AG20443 (cell line): ENCODE data around the gene AP1G2.

Experiments
- DNase-seq: peaks from one replicate; pipeline ENCODE4 v3.0.0; 2012; ENCODE audit warnings: low spot score, mixed read lengths

AP1G2 gene

DNA sequence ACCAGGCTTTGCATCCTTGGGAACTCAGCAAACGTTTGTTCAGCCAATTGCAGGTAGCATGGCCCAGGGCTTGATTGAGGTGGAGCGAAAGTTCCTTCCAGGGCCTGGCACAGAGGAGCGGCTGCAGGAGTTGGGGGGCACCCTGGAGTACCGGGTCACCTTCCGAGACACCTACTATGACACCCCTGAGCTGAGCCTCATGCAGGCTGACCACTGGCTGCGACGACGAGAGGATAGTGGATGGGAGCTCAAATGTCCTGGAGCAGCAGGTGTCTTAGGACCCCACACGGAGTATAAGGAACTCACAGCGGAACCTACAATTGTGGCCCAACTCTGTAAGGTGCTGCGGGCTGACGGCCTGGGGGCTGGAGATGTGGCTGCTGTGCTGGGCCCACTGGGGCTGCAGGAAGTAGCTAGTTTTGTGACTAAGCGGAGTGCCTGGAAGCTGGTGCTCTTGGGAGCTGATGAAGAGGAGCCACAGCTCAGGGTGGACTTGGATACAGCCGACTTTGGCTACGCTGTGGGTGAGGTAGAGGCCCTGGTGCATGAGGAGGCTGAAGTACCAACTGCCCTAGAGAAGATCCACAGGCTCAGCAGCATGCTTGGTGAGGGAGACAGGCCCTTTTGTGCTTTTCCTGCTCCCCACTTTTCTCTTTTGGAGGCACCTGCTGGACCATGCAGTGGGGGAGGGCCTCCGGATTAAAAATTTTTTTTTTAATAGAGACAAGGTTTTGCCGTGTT, 10.7 kb downstream of the AP1G2 start:
- DNase-seq, result no peak

DNA sequence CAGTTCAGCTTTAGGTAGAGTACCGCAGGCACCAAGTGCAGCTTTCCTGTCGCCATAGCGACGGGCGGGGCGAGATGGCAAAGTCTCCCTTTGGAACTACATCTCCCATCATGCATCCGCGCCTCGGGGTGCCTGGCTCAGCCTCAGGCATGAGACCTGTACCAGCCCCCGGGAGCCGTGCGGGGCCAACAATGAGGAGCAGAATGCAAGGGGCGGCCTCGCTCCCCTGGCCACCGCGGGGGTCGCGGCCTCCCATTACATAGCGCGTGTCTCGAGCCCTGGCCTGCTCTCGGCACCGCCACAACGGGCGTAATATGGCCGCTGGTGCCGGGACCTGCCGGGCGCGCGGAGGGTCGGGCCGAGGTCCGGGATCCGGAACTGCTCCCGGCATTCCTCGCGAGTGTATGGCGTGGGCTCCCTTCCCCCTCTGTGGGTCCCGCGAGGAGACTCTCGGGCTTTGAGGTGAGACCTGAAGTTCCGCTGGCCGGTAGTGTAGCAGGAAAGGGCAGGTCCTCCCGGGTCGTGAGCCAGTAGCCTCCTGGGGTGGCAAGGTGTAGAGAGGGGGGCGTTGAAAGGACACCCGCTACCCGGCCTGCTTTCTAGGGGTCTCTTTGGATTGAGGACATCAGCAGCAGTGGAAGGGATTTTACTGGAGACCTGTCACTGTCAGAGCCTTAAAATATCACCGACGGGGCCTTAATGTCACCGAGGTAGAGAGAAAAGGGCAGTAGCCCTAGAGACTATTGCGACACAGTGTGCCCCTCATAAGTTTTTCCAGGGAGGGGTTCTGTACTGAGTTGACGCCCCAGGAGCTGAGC, 11.5 kb downstream of the AP1G2 start, which contains the start of gene THTPA:
Gene THTPA (plus strand): TSS at position 390 of the 818 bp plus-strand sequence. CDS start 487 bp downstream, outside the sequence.
- peak; percentile 96 for DNase-seq

DNA sequence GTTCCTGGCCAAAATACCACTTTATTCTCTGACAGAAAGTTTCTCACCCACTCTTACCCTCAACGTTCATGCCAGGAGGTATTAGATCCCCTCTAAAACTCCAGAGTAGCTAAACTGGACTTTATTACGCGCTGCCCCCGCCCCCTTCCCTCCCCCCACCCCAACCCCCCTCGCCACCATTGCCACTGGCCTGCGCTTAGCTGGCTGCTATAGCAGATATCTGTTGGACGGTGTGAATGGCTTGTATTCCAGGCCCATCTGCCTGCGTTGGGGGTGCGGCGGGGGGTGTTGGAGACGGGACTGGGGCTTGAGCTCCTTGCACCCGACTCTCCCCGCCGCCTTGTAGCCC, 12.1 kb downstream of the AP1G2 start:
- DNase-seq, result no peak

GRCh38 chr14:23551266-23552028, 16.1 kb downstream of the AP1G2 start, which contains the start of gene ZFHX2:
TSS of gene ZFHX2 (minus strand) at chr14:23551765. CDS start at chr14:23535325, 16,440 bp downstream.
- DNase-seq, result peak; percentile 81

DNA sequence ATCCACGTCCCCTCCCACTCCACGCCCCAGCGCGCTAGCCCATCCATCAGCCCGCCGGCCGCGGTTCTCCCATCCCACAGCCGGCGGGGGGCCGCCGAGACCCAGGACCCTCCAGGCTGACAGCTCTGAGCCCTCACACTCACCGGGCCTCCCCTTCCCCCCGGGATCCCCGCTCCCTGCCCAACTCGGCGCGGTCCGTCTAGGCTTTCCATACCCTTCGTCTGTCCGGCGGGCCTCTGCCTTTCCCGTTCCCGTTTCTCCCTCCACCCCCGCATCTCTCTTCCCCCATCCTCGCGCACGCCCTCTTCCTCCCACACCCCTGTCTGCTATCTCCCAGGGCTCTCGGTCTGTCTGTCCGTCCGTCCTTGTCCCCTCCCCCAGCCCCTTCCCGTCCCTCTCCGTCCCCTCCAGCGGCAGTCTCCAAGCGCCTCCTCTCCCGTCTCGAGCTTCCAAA, 16.8 kb downstream of the AP1G2 start:
- peak; percentile 35 for DNase-seq

GRCh38 chr14:23550131-23550811, 17.3 kb downstream of the AP1G2 start:
- DNase-seq, result no peak

GRCh38 chr14:23548351-23549318, 19.0 kb downstream of the AP1G2 start:
- DNase-seq, result peak; percentile 46

GRCh38 chr14:23547924-23548323, 19.7 kb downstream of the AP1G2 start:
- no peak for DNase-seq

GRCh38 chr14:23546450-23547035, 21.0 kb downstream of the AP1G2 start:
- DNase-seq, result no peak

- DNase-seq, result no peak
These were observed 21.7 kb downstream of the AP1G2 start for GRCh38 chr14:23545740-23546365.

- peak; percentile 50 for DNase-seq
These were observed 22.8 kb downstream of the AP1G2 start for GRCh38 chr14:23544511-23545447.

DNA sequence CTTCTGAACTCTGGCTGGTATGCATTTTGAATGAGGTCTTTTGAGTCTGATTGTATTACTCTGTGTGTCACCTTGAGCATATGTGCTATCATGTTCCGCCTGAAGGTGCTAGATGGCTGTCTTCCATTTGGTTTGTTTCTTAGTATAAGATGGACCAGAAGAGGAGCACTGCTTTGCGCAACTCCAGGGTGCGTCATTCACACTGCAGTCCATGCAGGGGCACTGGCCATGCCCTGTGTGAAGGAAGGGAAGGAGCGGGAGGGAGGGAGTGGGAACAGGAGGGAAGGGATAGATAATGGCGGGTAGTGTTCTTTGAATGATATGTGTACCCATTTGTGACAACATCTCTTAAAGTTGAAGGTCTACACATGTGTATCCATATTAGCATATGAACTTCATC, 24.2 kb downstream of the AP1G2 start:
- DNase-seq, result no peak

DNA sequence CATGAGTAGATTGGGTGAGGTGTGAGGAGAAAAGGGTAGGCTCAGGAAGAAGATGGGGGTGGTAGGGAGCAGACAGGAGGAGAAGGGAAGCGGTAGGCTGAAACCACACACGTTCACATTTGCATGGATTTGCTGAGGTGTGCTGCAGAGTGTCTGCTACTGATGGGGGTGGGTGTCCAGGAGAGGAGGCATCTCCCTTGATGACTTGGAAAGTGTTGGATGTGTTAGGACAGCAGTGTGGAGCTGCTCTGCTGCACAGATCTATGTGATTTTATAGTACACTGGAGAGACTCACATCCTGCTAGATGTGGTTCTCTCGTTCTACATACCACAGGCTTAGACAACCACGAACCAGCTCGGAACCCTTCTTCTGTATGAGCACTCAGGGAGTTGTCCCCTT, 25.3 kb downstream of the AP1G2 start:
- DNase-seq, result no peak

- DNase-seq, result no peak
These were observed 27.5 kb downstream of the AP1G2 start for GRCh38 chr14:23540141-23540469.

DNA sequence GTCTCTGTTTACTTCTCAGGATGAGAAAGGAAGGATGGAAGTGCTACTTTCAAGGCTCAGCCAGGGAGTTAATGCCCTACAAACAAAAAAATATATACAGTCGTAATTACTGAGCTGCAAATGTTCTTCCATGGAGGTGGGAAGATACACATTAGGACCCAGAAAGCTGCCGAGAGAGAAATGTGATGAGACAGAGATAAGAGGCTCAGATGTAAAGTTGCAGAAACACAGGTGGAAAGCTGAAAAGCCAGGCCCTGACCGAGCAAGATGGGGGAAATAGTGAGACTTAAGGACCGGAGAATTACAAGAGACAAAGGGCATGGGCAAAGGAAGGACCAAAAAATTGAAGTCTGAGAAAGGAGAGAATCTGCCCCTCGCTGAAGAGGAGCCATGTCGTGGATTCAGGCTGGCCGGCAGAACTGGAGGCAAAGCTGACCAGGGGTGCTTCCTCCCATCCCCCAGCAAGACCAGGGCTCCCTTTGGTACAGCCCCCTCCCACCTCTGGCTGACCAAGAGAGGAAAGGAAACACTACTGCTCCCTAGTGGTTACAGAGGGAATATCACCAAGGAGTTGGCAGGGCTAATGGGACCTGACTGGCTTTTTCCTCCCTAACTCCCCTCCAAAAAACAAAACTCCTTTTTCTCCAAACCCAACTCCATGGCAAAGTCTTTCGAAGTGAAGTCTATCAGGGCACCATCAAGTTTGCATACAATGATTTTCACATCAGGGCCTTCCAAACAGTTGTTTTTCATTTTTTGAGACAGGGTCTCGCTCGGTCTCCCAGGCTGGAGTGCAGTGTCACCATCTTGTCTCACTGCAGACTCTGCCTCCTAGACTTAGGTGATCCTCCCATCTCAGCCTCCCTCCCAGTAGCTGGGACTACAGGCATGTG, 28.1 kb downstream of the AP1G2 start:
- DNase-seq, result peak; percentile 66

- peak; percentile 75 for DNase-seq
These were observed 28.8 kb downstream of the AP1G2 start for GRCh38 chr14:23538785-23539184.

DNA sequence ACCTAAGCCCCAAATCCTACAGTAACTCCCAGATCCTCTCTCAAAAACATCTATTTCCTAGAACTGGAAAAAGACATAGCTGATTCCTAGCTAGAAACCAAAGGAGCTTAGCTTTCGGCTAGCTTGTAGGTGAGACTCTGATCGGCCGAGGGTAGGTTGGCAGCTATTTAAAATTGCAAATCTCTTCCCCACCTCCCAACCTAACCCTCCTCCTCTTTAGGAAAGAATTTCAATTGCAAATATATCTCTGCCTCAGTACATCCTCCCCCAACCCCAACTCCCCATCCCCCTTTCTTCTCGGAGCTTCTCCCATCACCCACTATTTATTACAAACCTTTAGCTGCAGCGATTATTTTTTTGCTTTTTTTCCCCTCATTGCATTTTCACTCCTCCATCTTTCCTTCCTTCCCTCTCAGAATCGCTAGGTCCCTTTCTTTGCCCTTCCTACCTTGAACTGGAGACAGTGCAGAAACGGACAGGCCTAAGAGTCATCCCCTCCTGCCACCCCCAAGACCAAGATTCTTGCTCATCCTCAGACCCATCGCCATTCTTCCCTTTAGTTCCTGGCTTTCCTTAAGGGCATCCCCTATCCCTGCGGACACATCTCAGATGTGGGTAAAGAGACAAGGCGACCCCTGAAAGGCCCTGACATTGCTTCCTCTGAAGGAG, 29.4 kb downstream of the AP1G2 start:
- no peak for DNase-seq
